Measurements from ENCODE around the gene CAPS. TPM values are rescaled to one million over a fixed set of nuclear protein-coding genes. Genes with fewer than 3 reads are reported as not detected.
"Not testable (repeated sequence)": the region's sequence is repeated elsewhere in the genome, so short reads cannot be mapped to it uniquely, and the experiment has no call there.

The CAPS gene
- total RNA-seq, 4 donors from 2014 or later, result 1.2 to 2.4 (median 2.0) TPM

- no peak overlapping the region for H3K27ac ChIP-seq
- H3K27me3 ChIP-seq, result no peaks in the 10 kb centered on the region
- H3K36me3 ChIP-seq, result no peaks in the 10 kb centered on the region
- H3K4me3 ChIP-seq, result no peak overlapping the region
- intact Hi-C loops (cut with DNase I; ENCODE audit: low total_unique reads) (no loop called here), in situ Hi-C loops (cut with MboI; ENCODE audit: low sequenced_read_pairs in 4 of 4) (no loop called here)
- TF ChIP-seq, protein P1, sequence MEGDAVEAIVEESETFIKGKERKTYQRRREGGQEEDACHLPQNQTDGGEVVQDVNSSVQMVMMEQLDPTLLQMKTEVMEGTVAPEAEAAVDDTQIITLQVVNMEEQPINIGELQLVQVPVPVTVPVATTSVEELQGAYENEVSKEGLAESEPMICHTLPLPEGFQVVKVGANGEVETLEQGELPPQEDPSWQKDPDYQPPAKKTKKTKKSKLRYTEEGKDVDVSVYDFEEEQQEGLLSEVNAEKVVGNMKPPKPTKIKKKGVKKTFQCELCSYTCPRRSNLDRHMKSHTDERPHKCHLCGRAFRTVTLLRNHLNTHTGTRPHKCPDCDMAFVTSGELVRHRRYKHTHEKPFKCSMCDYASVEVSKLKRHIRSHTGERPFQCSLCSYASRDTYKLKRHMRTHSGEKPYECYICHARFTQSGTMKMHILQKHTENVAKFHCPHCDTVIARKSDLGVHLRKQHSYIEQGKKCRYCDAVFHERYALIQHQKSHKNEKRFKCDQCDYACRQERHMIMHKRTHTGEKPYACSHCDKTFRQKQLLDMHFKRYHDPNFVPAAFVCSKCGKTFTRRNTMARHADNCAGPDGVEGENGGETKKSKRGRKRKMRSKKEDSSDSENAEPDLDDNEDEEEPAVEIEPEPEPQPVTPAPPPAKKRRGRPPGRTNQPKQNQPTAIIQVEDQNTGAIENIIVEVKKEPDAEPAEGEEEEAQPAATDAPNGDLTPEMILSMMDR (IDR thresholded peaks at IDR 0.05 in 4 of 5, conservative IDR thresholded peaks at IDR 0.05 in 1 of 5), result no peak
- TF ChIP-seq POLR2A (IDR thresholded peaks at IDR 0.05), result no peak
- no peaks in the 10 kb centered on the region for H3K9me3 ChIP-seq
- H3K4me1 ChIP-seq, result no peaks in the 10 kb centered on the region
- DNase-seq (no peak), ATAC-seq (no peak)
Observed at GRCh38 chr19:5870986-5871394, 43.1 kb upstream of the CAPS start.

- Histone ChIP-seq H3K4me1 (no peaks in the 10 kb centered on the region), H3K27me3 (peaks cover 0 to 14% (median 0%) of the 10 kb centered on the region in 3 donors), H3K36me3 (no peaks in the 10 kb centered on the region), H3K9me3 (no peaks in the 10 kb centered on the region), H3K4me3 (no peak overlapping the region), H3K27ac (no peak overlapping the region)
- ATAC-seq, result no peak
- intact Hi-C loops (cut with DNase I; ENCODE audit: low total_unique reads) (no loop called here), in situ Hi-C loops (cut with MboI; ENCODE audit: low sequenced_read_pairs in 4 of 4) (no loop called here)
- TF ChIP-seq, protein P1 (IDR thresholded peaks at IDR 0.05 in 4 of 5, conservative IDR thresholded peaks at IDR 0.05 in 1 of 5), result no peak
- DNase-seq, result no peak
Observed at GRCh38 chr19:5873617-5874199, 40.3 kb upstream of the CAPS start.

- intact Hi-C loops (cut with DNase I; ENCODE audit: low total_unique reads); H3K4me1 ChIP-seq; H3K27ac ChIP-seq; H3K36me3 ChIP-seq; DNase-seq; in situ Hi-C loops (cut with MboI; ENCODE audit: low sequenced_read_pairs in 4 of 4); H3K4me3 ChIP-seq; H3K9me3 ChIP-seq; ATAC-seq: not testable (repeated sequence)
- H3K27me3 ChIP-seq, result peaks cover 0 to 20% (median 4%) of the 10 kb centered on the region in 3 donors
Observed at GRCh38 chr19:5874496-5874895, 39.6 kb upstream of the CAPS start.

GRCh38 chr19:5877427-5877826 is 36.6 kb upstream of the CAPS start:
- ATAC-seq, result no peak
- intact Hi-C loops (cut with DNase I; ENCODE audit: low total_unique reads) (no loop called here), in situ Hi-C loops (cut with MboI; ENCODE audit: low sequenced_read_pairs in 4 of 4) (no loop called here)
- Histone ChIP-seq H3K27me3 (peaks cover 0 to 20% (median 5%) of the 10 kb centered on the region in 3 donors), H3K9me3 (no peaks in the 10 kb centered on the region), H3K36me3 (no peaks in the 10 kb centered on the region), H3K4me1 (peaks cover 8 to 9% of the 10 kb centered on the region in 2 donors), H3K4me3 (no peak overlapping the region), H3K27ac (no peak overlapping the region)
- DNase-seq, result no peak
- no peak for TF ChIP-seq POLR2A (IDR thresholded peaks at IDR 0.05)
- TF ChIP-seq, protein P1 (IDR thresholded peaks at IDR 0.05 in 4 of 5, conservative IDR thresholded peaks at IDR 0.05 in 1 of 5), result no peak

- Histone ChIP-seq H3K9me3 (no peaks in the 10 kb centered on the region), H3K27ac (no peak overlapping the region), H3K27me3 (peaks cover 0 to 20% (median 5%) of the 10 kb centered on the region in 3 donors), H3K4me3 (no peak overlapping the region), H3K36me3 (no peaks in the 10 kb centered on the region), H3K4me1 (peaks cover 8 to 9% of the 10 kb centered on the region in 2 donors)
- intact Hi-C loops (cut with DNase I; ENCODE audit: low total_unique reads) (no loop called here), in situ Hi-C loops (cut with MboI; ENCODE audit: low sequenced_read_pairs in 4 of 4) (no loop called here)
- DNase-seq (no peak), ATAC-seq (no peak)
- no peak for TF ChIP-seq POLR2A (IDR thresholded peaks at IDR 0.05)
- TF ChIP-seq, protein P1 (IDR thresholded peaks at IDR 0.05 in 4 of 5, conservative IDR thresholded peaks at IDR 0.05 in 1 of 5), result no peak
Observed at GRCh38 chr19:5877882-5878281, 36.2 kb upstream of the CAPS start.
